OCI-LY7 (cell line): ENCODE measurements around the gene DHRS3. TPM values are rescaled to one million over a fixed set of nuclear protein-coding genes. Genes with fewer than 3 reads are reported as not detected.

ENCODE experiments used
- BruUV-seq: library from RNA; stranded (reverse); fragments of 400-500 nt; replicated peaks from 2 replicates; lab custom pipeline; 2021; lab: Mats Ljungman, UMichigan
- CTCF ChIA-PET: fragments of 300-600 bp; sonication (Branson Sonifier 250); formaldehyde crosslinking; loops from one replicate; lab custom pipeline; 2022; ENCODE audit warnings: antibody characterized with exemption; ENCODE audit not compliant: unreplicated experiment; lab: Charles Lee
- POLR2A ChIA-PET: fragments of 300-600 bp; sonication (Branson Sonifier 250); formaldehyde crosslinking; loops from one replicate; lab custom pipeline; 2022; ENCODE audit warnings: antibody characterized with exemption; lab: Charles Lee
- DNase-seq: peaks from one replicate; pipeline ENCODE4 v3.0.0-alpha.2; 2015; ENCODE audit warnings: low spot score
- H2AFZ ChIP-seq: fragments of 200-600 bp; sonication (generic), shearing (Covaris generic); 2 replicates; pipeline ENCODE4 v1.6.1; 2014; ENCODE audit warnings: mild to moderate bottlenecking, antibody characterized with exemption, low read length, moderate library complexity
- H3K27ac ChIP-seq: fragments of 200-600 bp; sonication (generic); 2 replicates; pipeline ENCODE4 v1.5.1; 2014; ENCODE audit warnings: mixed run types, low read depth, mild to moderate bottlenecking, moderate library complexity, low read length, inconsistent platforms; ENCODE audit not compliant: poor library complexity, severe bottlenecking
- H3K36me3 ChIP-seq: fragments of 200-600 bp; sonication (generic); 2 replicates; pipeline ENCODE4 v1.6.1; 2014; ENCODE audit warnings: mild to moderate bottlenecking, antibody characterized with exemption, low read length, moderate library complexity, mixed read lengths; ENCODE audit not compliant: insufficient read depth
- H3K4me1 ChIP-seq: fragments of 200-600 bp; sonication (generic); 2 replicates; pipeline ENCODE4 v1.5.1; 2014; ENCODE audit warnings: mild to moderate bottlenecking, low read length; ENCODE audit not compliant: insufficient read depth, poor library complexity, severe bottlenecking
- H3K4me2 ChIP-seq: fragments of 200-600 bp; sonication (generic); 2 replicates; pipeline ENCODE4 v1.6.1; 2014; ENCODE audit warnings: mild to moderate bottlenecking, low read length
- H3K4me3 ChIP-seq: fragments of 200-600 bp; sonication (generic); 2 replicates; pipeline ENCODE4 v1.5.1; 2014; ENCODE audit warnings: mild to moderate bottlenecking, low read depth, low read length; ENCODE audit not compliant: poor library complexity, severe bottlenecking
- H3K79me2 ChIP-seq: fragments of 200-600 bp; sonication (generic); 2 replicates; pipeline ENCODE4 v1.6.1; 2016; ENCODE audit warnings: low read depth, mild to moderate bottlenecking, low read length, moderate library complexity, mixed read lengths; ENCODE audit not compliant: insufficient read depth
- H3K9me2 ChIP-seq: fragments of 200-600 bp; sonication (generic); 2 replicates; pipeline ENCODE4 v1.6.1; 2016; ENCODE audit warnings: mild to moderate bottlenecking, low read length, mixed read lengths; ENCODE audit not compliant: insufficient read depth
- H3K9me3 ChIP-seq: fragments of 200-600 bp; sonication (generic); 2 replicates; pipeline ENCODE4 v1.6.1; 2014; ENCODE audit warnings: mild to moderate bottlenecking, mixed run types, low read length, mixed read lengths
- H4K20me1 ChIP-seq: fragments of 200-600 bp; sonication (generic); 2 replicates; pipeline ENCODE4 v1.6.1; 2014; ENCODE audit warnings: mild to moderate bottlenecking, antibody characterized with exemption, low read length, moderate library complexity, mixed read lengths; ENCODE audit not compliant: insufficient read depth
- EZH2phosphoT487 ChIP-seq: fragments of 200-600 bp; sonication (generic); IDR thresholded peaks from 2 replicates; pipeline ENCODE4 v1.6.1; 2018; ENCODE audit warnings: low read depth, borderline replicate concordance, mild to moderate bottlenecking, mixed run types, antibody characterized with exemption, low read length, moderate library complexity, mixed read lengths
- intact Hi-C: fragments of 100-400 bp; cut with micrococcal nuclease; formaldehyde crosslinking; loops from one replicate; pipeline ENCODE4 v1.10.0; 2022; ENCODE audit not compliant: unreplicated experiment
- total RNA-seq, 2 experiments: library from RNA; depleted of rRNA in 1 of 2; stranded (reverse); fragments of >200 nt in 1 of 2; shearing (Covaris generic) in 1 of 2; gene quantifications; 2 replicates each; pipeline ENCODE4 v1.2.3, GENCODE V29; 2014 to 2022
- TF ChIP-seq, protein P1 (sequence below): fragments of 200-600 bp; sonication (generic); conservative IDR thresholded peaks from 2 replicates; pipeline ENCODE4 v1.5.1; 2014; ENCODE audit warnings: mild to moderate bottlenecking, antibody characterized with exemption, low read length, moderate library complexity, mixed read lengths

The DHRS3 gene
- total RNA-seq, 2 experiments from 2014 or later = not detected

DNA sequence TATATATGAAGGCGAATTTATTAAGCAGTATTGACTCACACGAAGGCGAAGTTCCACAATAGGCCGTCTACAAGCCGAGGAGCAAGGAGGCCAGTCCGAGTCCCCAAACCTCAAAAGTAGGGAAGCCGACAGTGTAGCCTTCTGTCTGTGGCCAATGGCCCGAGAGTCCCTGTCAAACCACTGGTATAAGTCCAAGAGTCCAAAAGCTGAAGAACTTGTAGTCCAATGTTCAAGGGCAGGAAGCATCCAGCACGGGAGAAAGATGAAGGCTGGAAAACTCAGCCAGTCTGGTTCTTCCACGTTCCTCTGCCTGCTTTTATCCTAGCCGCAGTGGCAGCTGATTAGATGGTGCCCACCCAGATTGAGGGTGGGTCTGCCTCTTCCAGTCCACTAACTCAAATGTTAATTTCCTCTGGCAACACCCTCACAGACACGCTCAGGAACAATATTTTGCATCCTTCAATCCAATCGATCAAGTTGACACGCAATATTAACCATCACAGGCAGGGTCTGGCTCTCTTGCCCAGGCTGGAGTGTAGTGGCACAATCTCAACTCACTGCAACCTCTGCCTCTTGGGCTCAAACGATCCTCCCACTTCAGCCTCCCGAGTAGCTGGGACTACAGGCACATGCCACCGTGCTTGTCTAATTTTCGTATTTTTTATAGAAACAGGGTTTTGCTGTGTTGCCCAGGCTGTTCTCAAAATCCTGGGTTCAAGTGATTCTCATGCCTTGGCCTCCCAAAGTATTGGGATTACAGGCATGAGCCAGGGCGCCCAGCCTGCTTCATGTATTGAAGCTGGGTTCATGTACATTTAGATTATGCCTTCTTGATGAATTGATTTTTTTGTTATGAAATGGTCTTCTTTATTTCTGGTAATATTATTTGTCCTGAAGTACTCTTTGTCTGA is 85.3 kb downstream of the DHRS3 start:
- no TSS peak for BruUV-seq
- POLR2A ChIA-PET = no interaction called here

DNA sequence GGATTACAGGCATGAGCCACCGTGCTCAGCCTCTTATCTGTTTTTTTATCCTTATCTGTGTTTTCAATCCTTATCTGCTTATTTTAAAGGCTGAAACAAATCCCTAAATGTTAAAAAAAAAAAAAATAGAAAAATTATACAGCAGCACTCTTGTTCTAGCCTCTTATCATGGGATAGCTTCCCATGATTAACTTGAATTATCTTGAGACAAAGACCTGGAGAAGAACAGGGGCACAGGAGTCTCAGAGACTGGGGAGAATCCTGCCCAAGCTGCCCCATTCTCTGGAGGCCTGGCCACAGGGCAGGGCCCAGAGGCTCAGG is 86.9 kb downstream of the DHRS3 start:
- TF ChIP-seq, protein P1, sequence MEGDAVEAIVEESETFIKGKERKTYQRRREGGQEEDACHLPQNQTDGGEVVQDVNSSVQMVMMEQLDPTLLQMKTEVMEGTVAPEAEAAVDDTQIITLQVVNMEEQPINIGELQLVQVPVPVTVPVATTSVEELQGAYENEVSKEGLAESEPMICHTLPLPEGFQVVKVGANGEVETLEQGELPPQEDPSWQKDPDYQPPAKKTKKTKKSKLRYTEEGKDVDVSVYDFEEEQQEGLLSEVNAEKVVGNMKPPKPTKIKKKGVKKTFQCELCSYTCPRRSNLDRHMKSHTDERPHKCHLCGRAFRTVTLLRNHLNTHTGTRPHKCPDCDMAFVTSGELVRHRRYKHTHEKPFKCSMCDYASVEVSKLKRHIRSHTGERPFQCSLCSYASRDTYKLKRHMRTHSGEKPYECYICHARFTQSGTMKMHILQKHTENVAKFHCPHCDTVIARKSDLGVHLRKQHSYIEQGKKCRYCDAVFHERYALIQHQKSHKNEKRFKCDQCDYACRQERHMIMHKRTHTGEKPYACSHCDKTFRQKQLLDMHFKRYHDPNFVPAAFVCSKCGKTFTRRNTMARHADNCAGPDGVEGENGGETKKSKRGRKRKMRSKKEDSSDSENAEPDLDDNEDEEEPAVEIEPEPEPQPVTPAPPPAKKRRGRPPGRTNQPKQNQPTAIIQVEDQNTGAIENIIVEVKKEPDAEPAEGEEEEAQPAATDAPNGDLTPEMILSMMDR = no peak
- no peak for TF ChIP-seq EZH2phosphoT487
- H3K79me2 ChIP-seq = no peaks in the 10 kb centered on the region
- ChIA-PET POLR2A (no interaction called here), CTCF (no interaction called here)
- no peaks in the 10 kb centered on the region for H3K9me3 ChIP-seq
- H3K36me3 ChIP-seq = no peaks in the 10 kb centered on the region
- BruUV-seq = no TSS peak
- H4K20me1 ChIP-seq = no peaks in the 10 kb centered on the region
- H3K9me2 ChIP-seq = no peaks in the 10 kb centered on the region
- DNase-seq = no peak
- H3K4me3 ChIP-seq = no peak overlapping the region
- H3K27ac ChIP-seq = no peak overlapping the region
- no peak overlapping the region for H2AFZ ChIP-seq
- intact Hi-C loops = no loop called here
- H3K4me2 ChIP-seq = no peak overlapping the region
- no peaks in the 10 kb centered on the region for H3K4me1 ChIP-seq

More for the DNA sequence above, 85.3 kb downstream of the DHRS3 start:
- H3K4me1 ChIP-seq = no peaks in the 10 kb centered on the region
- no peak overlapping the region for H3K4me3 ChIP-seq
- H3K9me2 ChIP-seq = no peaks in the 10 kb centered on the region
- no peak for TF ChIP-seq EZH2phosphoT487
- TF ChIP-seq, protein P1 = no peak
- H2AFZ ChIP-seq = no peak overlapping the region
- H3K36me3 ChIP-seq = no peaks in the 10 kb centered on the region
- H3K4me2 ChIP-seq = no peak overlapping the region
- H3K27ac ChIP-seq = no peak overlapping the region
- DNase-seq = no peak
- no peaks in the 10 kb centered on the region for H3K9me3 ChIP-seq
- no peaks in the 10 kb centered on the region for H3K79me2 ChIP-seq
- no peaks in the 10 kb centered on the region for H4K20me1 ChIP-seq
- intact Hi-C loops = no loop called here
- CTCF ChIA-PET = no interaction called here

DNA sequence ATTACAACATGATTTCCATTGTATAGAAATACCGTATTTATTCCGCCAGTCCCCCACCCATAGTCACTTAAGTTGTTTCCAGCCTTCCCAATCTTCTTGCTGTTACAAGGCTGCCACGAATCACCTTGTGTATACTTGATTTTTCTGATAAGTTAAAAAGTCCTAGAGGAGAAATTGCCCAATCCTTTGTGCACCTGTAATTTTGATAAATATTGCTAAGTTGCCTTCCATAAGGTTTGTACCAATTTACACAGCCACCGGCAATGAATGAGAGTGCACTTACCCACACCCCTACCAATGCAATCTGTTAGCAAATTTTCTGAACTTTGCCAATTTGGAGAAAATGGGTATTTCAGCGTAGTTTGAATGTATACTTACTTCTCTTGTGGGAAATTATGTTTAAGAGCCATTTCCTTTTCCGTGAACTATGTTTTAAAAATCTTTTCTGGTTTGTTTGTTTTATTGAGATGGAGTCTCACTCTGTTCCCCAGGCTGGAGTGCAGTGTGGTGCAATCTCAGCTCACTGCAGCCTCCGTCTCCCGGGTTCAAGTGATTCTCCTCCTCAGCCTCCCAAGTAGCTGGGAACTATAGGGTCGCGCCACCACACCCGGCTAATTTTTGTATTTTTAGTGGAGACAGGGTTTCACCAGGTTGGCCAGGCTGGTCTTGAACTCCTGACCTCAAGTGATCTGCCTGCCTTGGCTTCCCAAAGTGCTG is 87.4 kb downstream of the DHRS3 start:
- Histone ChIP-seq H2AFZ (no peak overlapping the region), H3K36me3 (no peaks in the 10 kb centered on the region), H3K27ac (no peak overlapping the region), H3K4me3 (no peak overlapping the region), H3K4me2 (no peak overlapping the region), H3K9me3 (no peaks in the 10 kb centered on the region), H4K20me1 (no peaks in the 10 kb centered on the region), H3K79me2 (no peaks in the 10 kb centered on the region), H3K9me2 (no peaks in the 10 kb centered on the region), H3K4me1 (no peaks in the 10 kb centered on the region)
- no peak for DNase-seq
- ChIA-PET CTCF (no interaction called here), POLR2A (no interaction called here)
- no peak for TF ChIP-seq EZH2phosphoT487
- TF ChIP-seq, protein P1 = no peak
- no TSS peak for BruUV-seq
- intact Hi-C loops = no loop called here
